Panc1 (cell line): ENCODE results near the gene C11orf54. TPM values are rescaled to one million over a fixed set of nuclear protein-coding genes. Genes with fewer than 3 reads are reported as not detected.

Source experiments
- ATAC-seq: fragments of 200-7000 bp; cut with Tn5 transposase; 2 replicates; pipeline ENCODE4 v1.9.1; 2020; ENCODE audit warnings: mild to moderate bottlenecking, moderate library complexity
- Bru-seq: library from RNA; stranded (reverse); fragments of 400-500 nt; gene quantifications from one replicate; lab custom pipeline; 2021; lab: Mats Ljungman, UMichigan
- BruChase-seq, 2 experiments: library from RNA; stranded (reverse); fragments of 400-500 nt; gene quantifications; one replicate each; lab custom pipeline; 2021; lab: Mats Ljungman, UMichigan
- BruUV-seq: library from RNA; stranded (reverse); fragments of 400-500 nt; replicated peaks from 2 replicates; lab custom pipeline; 2021; lab: Mats Ljungman, UMichigan
- CTCF ChIA-PET: fragments of 300-600 bp; sonication (Branson Sonifier 250); formaldehyde crosslinking; loops from one replicate; lab custom pipeline; 2022; ENCODE audit warnings: antibody characterized with exemption; lab: Charles Lee
- POLR2A ChIA-PET: fragments of 300-600 bp; sonication (Branson Sonifier 250); formaldehyde crosslinking; loops from one replicate; lab custom pipeline; 2022; ENCODE audit warnings: antibody characterized with exemption; lab: Charles Lee
- DNase-seq: peaks from one replicate; pipeline ENCODE4 v3.0.0-alpha.2; 2010; ENCODE audit warnings: low read depth, low spot score
- H3K27ac ChIP-seq: 2 replicates; pipeline ENCODE4 v1.5.1; 2011; ENCODE audit warnings: mild to moderate bottlenecking, low read length, inconsistent platforms
- H3K27me3 ChIP-seq: fragments of 200-500 bp; sonication (Bioruptor generic); 2 replicates; pipeline ENCODE4 v1.6.0; 2014; ENCODE audit warnings: low read length, inconsistent platforms; ENCODE audit not compliant: control insufficient read depth, insufficient read depth
- H3K36me3 ChIP-seq: fragments of 200-500 bp; sonication (Bioruptor generic); 2 replicates; pipeline ENCODE4 v1.5.1; 2014; ENCODE audit warnings: inconsistent platforms, mild to moderate bottlenecking, low read length, moderate library complexity; ENCODE audit not compliant: control insufficient read depth, insufficient read depth
- H3K4me1 ChIP-seq: 2 replicates; pipeline ENCODE4 v1.5.1; 2011; ENCODE audit warnings: inconsistent platforms, mild to moderate bottlenecking, low read length, moderate library complexity; ENCODE audit not compliant: control insufficient read depth, insufficient read depth
- H3K4me3 ChIP-seq, 2 experiments: 2 replicates each; pipeline ENCODE4 v1.5.1; 2011 to 2012; ENCODE audit warnings: low read depth in 2 of 2, low read length in 2 of 2, mild to moderate bottlenecking in 2 of 2, inconsistent platforms in 1 of 2, moderate library complexity in 1 of 2
- H3K9me3 ChIP-seq: fragments of 200-500 bp; sonication (Bioruptor generic); 2 replicates; pipeline ENCODE4 v1.5.1; 2014; ENCODE audit warnings: low read depth, mild to moderate bottlenecking, inconsistent platforms, low read length, moderate library complexity; ENCODE audit not compliant: control insufficient read depth, insufficient read depth
- POLR2AphosphoS5 ChIP-seq: IDR thresholded peaks from 2 replicates; pipeline ENCODE4 v1.6.1; 2012; ENCODE audit warnings: mild to moderate bottlenecking, low read depth, low read length, moderate library complexity
- SIN3A ChIP-seq: IDR thresholded peaks from 2 replicates; pipeline ENCODE4 v1.6.1; 2012; ENCODE audit warnings: low read depth, mild to moderate bottlenecking, low read length, moderate library complexity, borderline replicate concordance; ENCODE audit not compliant: insufficient read depth
- TCF7L2 ChIP-seq: IDR thresholded peaks from 2 replicates; pipeline ENCODE4 v1.6.1; 2011; ENCODE audit warnings: mild to moderate bottlenecking, low read depth, low read length, inconsistent platforms
- in situ Hi-C: cut with HindIII; loops from 2 replicates; pipeline ENCODE4 v1.10.0; 2016; ENCODE audit warnings: low sequenced_read_pairs, low pct_unique_long_range_greater_than_20kb
- intact Hi-C: fragments of 100-400 bp; cut with micrococcal nuclease; formaldehyde crosslinking; loops from one replicate; pipeline ENCODE4 v1.10.0; 2022; ENCODE audit not compliant: unreplicated experiment
- long read RNA-seq: library from polyadenylated mRNA; unstranded; transcript quantifications from one replicate; pipeline ENCODE4 v2.0.0, GENCODE V29; 2021; ENCODE audit not compliant: unreplicated experiment
- polyA plus RNA-seq: library from polyadenylated mRNA; unstranded; fragments of >200 nt; gene quantifications from one replicate; pipeline ENCODE4 v1.2.1, GENCODE V29; 2012; ENCODE audit warnings: missing spikeins; ENCODE audit not compliant: insufficient read length
- total RNA-seq: library from RNA; stranded (reverse); gene quantifications from one replicate; pipeline ENCODE4 v1.2.1, GENCODE V29; 2021; ENCODE audit not compliant: unreplicated experiment
- TF ChIP-seq, protein P1 (sequence below), 2 experiments: IDR thresholded peaks; 2 replicates each; pipeline ENCODE4 v1.6.1; 2011 to 2012; ENCODE audit warnings: low read depth in 2 of 2, control low read depth in 1 of 2, low read length in 1 of 2, mild to moderate bottlenecking in 1 of 2, moderate library complexity in 1 of 2; ENCODE audit not compliant: insufficient read depth in 1 of 2
- TF ChIP-seq, protein P2 (sequence below): fragments of 450-650 bp; IDR thresholded peaks from 2 replicates; pipeline ENCODE4 v1.5.1; 2017; ENCODE audit warnings: mild to moderate bottlenecking

The C11orf54 gene
- total RNA-seq (31.0 TPM), Bru-seq, nascent RNA (percentile 86 among the genes with signal in this experiment), BruChase-seq, experiment 1, labeled RNA remaining after a 2-hour chase (percentile 94 among the genes with signal in this experiment), BruChase-seq, experiment 2, labeled RNA remaining after a 6-hour chase (percentile 97 among the genes with signal in this experiment)
- 16.5 TPM for polyA plus RNA-seq
- long read RNA-seq, full-length matches to known transcripts = 46 of 70 reads
- long read RNA-seq, partial matches to known transcripts = 8 of 70 reads
- long read RNA-seq, other reads (novel, unspliced or antisense) = 16 of 70 reads

DNA sequence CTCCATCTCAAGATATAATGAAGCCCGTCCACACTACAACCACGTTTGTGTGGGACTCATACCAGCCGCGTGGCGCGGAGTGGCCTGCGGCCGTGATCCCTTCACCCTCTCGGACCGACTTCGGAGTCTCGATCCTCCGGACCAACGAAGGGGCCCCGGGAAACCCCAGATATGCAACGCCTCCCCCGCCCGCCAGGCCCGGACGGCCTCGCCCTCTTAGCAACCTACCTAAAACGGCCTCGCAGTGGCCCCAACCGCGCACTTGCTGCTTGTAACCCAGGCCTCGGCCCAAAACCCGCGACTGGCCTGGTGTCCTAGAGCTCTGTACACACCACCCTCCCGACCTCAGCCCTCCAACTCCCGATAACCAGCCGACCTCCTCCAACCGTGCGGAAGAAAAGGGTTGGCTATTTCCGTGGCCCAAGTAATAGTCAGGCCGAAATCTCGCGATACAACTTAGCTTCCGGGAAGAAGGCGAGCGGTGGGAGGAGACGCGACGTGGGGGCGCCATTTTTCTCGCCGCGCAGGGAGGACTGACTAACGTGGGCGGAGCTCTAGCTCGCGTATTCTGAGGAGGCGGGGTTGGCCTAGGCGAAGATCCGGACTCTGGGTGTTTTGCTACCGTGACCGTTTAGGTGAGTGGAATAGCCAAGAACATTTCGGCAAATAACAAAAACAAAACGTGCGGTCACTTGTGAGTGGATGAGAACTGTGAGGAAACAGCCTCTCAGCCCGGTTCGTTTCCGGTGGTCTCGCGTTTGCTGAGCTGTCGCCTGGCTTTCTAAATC, at the start of gene C11orf54, which contains the start of gene TAF1D:
Gene C11orf54, plus strand, starts transcription at position 579 of the 788 bp plus-strand sequence. CDS start 5,722 bp downstream, outside the sequence.
Gene TAF1D, minus strand, starts transcription at position 402 of the 788 bp plus-strand sequence. CDS start 2,191 bp downstream, outside the sequence.
- intact Hi-C loops = no loop called here
- ChIA-PET POLR2A (interaction anchor here (0.6 to 2.2 kb wide), 7 partner anchors 10 to 447 kb away, joined by 3 to 19 read pairs (median 3); partner anchors contain the start of genes MED17 and PANX1), CTCF (interaction anchor here (1.7 kb wide), 1 partner anchor 43 kb away, joined by 6 read pairs; the partner anchor contains the start of gene MED17)
- H3K27me3 ChIP-seq = no peaks in the 10 kb centered on the region
- TF ChIP-seq SIN3A (peak; percentile 76), POLR2AphosphoS5 (peak; percentile 100), TCF7L2 (peak; percentile 59; the same call in 1 of the 2 replicates)
- TF ChIP-seq, protein P1, sequence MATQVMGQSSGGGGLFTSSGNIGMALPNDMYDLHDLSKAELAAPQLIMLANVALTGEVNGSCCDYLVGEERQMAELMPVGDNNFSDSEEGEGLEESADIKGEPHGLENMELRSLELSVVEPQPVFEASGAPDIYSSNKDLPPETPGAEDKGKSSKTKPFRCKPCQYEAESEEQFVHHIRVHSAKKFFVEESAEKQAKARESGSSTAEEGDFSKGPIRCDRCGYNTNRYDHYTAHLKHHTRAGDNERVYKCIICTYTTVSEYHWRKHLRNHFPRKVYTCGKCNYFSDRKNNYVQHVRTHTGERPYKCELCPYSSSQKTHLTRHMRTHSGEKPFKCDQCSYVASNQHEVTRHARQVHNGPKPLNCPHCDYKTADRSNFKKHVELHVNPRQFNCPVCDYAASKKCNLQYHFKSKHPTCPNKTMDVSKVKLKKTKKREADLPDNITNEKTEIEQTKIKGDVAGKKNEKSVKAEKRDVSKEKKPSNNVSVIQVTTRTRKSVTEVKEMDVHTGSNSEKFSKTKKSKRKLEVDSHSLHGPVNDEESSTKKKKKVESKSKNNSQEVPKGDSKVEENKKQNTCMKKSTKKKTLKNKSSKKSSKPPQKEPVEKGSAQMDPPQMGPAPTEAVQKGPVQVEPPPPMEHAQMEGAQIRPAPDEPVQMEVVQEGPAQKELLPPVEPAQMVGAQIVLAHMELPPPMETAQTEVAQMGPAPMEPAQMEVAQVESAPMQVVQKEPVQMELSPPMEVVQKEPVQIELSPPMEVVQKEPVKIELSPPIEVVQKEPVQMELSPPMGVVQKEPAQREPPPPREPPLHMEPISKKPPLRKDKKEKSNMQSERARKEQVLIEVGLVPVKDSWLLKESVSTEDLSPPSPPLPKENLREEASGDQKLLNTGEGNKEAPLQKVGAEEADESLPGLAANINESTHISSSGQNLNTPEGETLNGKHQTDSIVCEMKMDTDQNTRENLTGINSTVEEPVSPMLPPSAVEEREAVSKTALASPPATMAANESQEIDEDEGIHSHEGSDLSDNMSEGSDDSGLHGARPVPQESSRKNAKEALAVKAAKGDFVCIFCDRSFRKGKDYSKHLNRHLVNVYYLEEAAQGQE (IDR thresholded peaks at IDR 0.05; ENCODE audit: insufficient read depth in 1 of 2, low read depth in 2 of 2, low read length in 1 of 2) = peak; percentile 46 to 65; a peak in 1 of 4 replicates
- TF ChIP-seq, protein P2, sequence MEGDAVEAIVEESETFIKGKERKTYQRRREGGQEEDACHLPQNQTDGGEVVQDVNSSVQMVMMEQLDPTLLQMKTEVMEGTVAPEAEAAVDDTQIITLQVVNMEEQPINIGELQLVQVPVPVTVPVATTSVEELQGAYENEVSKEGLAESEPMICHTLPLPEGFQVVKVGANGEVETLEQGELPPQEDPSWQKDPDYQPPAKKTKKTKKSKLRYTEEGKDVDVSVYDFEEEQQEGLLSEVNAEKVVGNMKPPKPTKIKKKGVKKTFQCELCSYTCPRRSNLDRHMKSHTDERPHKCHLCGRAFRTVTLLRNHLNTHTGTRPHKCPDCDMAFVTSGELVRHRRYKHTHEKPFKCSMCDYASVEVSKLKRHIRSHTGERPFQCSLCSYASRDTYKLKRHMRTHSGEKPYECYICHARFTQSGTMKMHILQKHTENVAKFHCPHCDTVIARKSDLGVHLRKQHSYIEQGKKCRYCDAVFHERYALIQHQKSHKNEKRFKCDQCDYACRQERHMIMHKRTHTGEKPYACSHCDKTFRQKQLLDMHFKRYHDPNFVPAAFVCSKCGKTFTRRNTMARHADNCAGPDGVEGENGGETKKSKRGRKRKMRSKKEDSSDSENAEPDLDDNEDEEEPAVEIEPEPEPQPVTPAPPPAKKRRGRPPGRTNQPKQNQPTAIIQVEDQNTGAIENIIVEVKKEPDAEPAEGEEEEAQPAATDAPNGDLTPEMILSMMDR = no peak
- no TSS peak for BruUV-seq
- ATAC-seq = peak; percentile 88
- in situ Hi-C loops = no loop called here
- H3K4me3 ChIP-seq = peak within 1 kb of the TSS; percentile 72 to 84
- H3K9me3 ChIP-seq = no peaks in the 10 kb centered on the region
- peaks cover 42% of the 10 kb centered on the region for H3K4me1 ChIP-seq
- peak; percentile 93 for DNase-seq
- H3K27ac ChIP-seq = peak within 1 kb of the TSS; percentile 97
- H3K36me3 ChIP-seq = peaks cover 42% of the 10 kb centered on the region

DNA sequence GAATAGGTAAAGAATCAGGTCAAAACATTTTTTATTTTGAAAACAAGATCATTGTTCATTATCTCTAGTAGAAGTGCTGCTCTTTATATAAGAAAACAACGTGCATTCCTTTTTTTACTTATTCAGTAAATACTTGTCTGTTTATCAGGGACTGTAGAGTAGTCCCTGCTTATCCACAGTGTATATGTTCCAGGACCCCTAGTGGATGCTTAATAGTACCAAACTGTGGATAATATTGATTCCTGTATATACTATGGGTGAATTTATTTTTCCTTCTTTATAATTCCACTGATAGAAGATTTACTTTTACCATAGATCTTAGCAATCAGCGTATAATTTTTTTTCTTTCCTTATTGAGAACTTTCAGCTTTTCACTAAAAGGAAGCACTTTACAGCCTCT, 47.4 kb upstream of the C11orf54 start:
- no peaks in the 10 kb centered on the region for H3K9me3 ChIP-seq
- H3K36me3 ChIP-seq = peaks cover 72% of the 10 kb centered on the region
- ChIA-PET CTCF (interaction anchor here (0.6 kb wide), 1 partner anchor 122 kb away, joined by 5 read pairs; no protein-coding TSS in a partner anchor), POLR2A (no interaction called here)
- intact Hi-C loops (no loop called here), in situ Hi-C loops (no loop called here)
- H3K4me1 ChIP-seq = no peaks in the 10 kb centered on the region
- TF ChIP-seq, protein P2 = peak; percentile 21; the same call in 1 of the 2 replicates
- no peak for TF ChIP-seq SIN3A
- H3K4me3 ChIP-seq = no peak overlapping the region
- no peaks in the 10 kb centered on the region for H3K27me3 ChIP-seq
- no peak overlapping the region for H3K27ac ChIP-seq
- peak; percentile 81 for ATAC-seq
- DNase-seq = no peak
- no TSS peak for BruUV-seq
